WERI-Rb-1 (cell line): ENCODE results near the gene RAET1G.

Experiments
- DNase-seq: peaks from one replicate; pipeline ENCODE4 v3.0.0-alpha.2; 2020
- H3K27ac ChIP-seq: fragments of 250-450 bp; sonication (Bioruptor Pico); 2 replicates; pipeline ENCODE4 v1.5.1; 2020; ENCODE audit warnings: mild to moderate bottlenecking, moderate library complexity
- H3K27me3 ChIP-seq: fragments of 250-450 bp; sonication (Bioruptor Pico); 2 replicates; pipeline ENCODE4 v1.5.1; 2021; ENCODE audit warnings: mild to moderate bottlenecking, low read depth, moderate library complexity; ENCODE audit not compliant: insufficient read depth, severe bottlenecking
- H3K36me3 ChIP-seq: fragments of 250-450 bp; sonication (Bioruptor Pico); 2 replicates; pipeline ENCODE4 v1.5.1; 2020; ENCODE audit warnings: mild to moderate bottlenecking, moderate library complexity
- H3K4me3 ChIP-seq: 2 replicates; pipeline ENCODE4 v1.5.1; 2011; ENCODE audit warnings: low read depth, mild to moderate bottlenecking, control low read depth, low read length
- H3K9me3 ChIP-seq: fragments of 250-450 bp; sonication (Bioruptor Pico); 2 replicates; pipeline ENCODE4 v1.5.1; 2021; ENCODE audit warnings: mild to moderate bottlenecking, moderate library complexity; ENCODE audit not compliant: severe bottlenecking
- TF ChIP-seq, protein P1 (sequence below): IDR thresholded peaks from 2 replicates; pipeline ENCODE4 v1.5.1; 2011; ENCODE audit warnings: low read depth, mild to moderate bottlenecking, control low read depth, inconsistent platforms, low read length

The RAET1G gene

DNA sequence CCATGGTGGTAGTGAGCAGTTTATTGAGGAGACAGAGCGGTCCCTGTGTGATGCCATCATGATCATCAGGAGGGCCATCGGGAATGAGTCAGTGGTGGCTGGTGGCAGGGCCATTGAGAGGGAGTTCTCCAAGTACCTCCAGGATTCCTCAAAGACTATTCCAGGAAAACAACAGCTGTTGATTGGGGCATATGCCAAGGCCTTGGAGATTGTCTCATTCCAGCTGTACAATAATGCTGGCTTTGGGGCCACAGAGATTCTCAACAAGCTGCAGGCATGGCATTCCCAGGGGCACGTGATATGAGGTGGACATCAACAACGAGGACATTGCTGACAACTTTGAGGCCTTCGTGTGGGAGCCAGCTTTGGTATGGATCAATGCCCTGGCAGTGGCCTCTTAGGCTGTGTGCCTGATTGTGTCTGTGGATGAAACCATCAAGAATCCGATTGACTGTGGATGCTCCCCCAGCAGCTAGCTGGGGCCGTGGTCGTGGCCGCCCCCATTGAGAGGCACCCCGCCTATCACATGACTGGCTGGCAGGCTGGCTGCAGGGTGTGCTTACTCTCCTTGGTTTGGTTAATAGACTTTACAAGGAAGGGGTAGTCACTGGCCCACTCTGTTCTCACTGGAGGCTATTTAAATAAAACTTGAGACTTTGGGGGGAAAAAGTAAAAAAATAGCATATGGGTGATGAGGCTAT lies 41.7 kb downstream of the RAET1G start:
- H3K27me3 ChIP-seq = no peaks in the 10 kb centered on the region
- no peaks in the 10 kb centered on the region for H3K36me3 ChIP-seq
- no peak for DNase-seq
- H3K4me3 ChIP-seq = no peak overlapping the region
- H3K27ac ChIP-seq = no peak overlapping the region
- TF ChIP-seq, protein P1, sequence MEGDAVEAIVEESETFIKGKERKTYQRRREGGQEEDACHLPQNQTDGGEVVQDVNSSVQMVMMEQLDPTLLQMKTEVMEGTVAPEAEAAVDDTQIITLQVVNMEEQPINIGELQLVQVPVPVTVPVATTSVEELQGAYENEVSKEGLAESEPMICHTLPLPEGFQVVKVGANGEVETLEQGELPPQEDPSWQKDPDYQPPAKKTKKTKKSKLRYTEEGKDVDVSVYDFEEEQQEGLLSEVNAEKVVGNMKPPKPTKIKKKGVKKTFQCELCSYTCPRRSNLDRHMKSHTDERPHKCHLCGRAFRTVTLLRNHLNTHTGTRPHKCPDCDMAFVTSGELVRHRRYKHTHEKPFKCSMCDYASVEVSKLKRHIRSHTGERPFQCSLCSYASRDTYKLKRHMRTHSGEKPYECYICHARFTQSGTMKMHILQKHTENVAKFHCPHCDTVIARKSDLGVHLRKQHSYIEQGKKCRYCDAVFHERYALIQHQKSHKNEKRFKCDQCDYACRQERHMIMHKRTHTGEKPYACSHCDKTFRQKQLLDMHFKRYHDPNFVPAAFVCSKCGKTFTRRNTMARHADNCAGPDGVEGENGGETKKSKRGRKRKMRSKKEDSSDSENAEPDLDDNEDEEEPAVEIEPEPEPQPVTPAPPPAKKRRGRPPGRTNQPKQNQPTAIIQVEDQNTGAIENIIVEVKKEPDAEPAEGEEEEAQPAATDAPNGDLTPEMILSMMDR = no peak
- no peaks in the 10 kb centered on the region for H3K9me3 ChIP-seq

DNA sequence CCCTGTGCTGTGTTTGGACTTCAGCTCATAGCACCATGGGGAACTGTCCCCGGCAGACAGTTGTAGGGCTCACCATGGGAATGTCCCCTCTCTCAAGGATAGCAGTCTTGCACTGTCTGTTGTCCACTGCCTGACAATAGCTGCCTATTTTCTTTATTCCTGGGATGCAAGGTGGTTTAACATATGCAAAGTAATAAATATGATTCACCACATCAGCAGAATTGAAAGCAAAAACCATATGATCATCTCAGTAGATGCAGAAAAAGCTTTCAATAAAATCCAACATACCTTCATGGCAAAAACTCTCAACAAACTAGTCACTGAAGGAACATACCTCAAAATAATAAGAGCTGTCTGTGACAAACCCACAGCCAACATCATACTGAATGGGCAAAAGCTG lies 45.3 kb downstream of the RAET1G start:
- Histone ChIP-seq H3K4me3 (no peak overlapping the region), H3K27me3 (no peaks in the 10 kb centered on the region), H3K27ac (no peak overlapping the region), H3K36me3 (no peaks in the 10 kb centered on the region), H3K9me3 (no peaks in the 10 kb centered on the region)
- DNase-seq = no peak
- TF ChIP-seq, protein P1 = no peak

- Histone ChIP-seq H3K36me3 (no peaks in the 10 kb centered on the region), H3K9me3 (peaks cover 4% of the 10 kb centered on the region), H3K27me3 (no peaks in the 10 kb centered on the region), H3K27ac (no peak overlapping the region), H3K4me3 (no peak overlapping the region)
- TF ChIP-seq, protein P1 = no peak
- no peak for DNase-seq
These were observed 46.5 kb downstream of the RAET1G start for GRCh38 chr6:149876241-149876933.

DNA sequence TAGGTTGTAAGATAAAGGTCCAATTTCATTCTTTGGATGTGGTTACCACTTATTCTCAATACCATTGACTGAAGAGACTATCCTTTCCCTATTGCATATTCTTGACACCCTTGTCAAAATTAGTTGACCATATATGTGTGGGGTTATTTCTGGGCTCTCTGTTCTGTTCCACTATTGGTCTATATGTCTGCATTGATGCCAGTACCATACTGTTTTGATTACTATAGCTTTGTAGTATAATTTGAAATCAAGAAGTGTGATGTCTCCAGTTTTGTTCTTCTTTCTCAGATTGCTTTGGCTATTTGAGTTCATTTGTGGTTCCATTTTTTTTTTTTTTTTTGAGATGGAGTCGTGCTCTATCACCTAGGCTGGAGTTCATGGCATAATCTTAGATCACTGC lies 50.7 kb downstream of the RAET1G start:
- Histone ChIP-seq H3K27me3 (no peaks in the 10 kb centered on the region), H3K9me3 (peaks cover 4% of the 10 kb centered on the region), H3K27ac (no peak overlapping the region), H3K4me3 (no peak overlapping the region), H3K36me3 (no peaks in the 10 kb centered on the region)
- TF ChIP-seq, protein P1 = no peak
- DNase-seq = no peak

- Histone ChIP-seq H3K27me3 (no peaks in the 10 kb centered on the region), H3K4me3 (no peak overlapping the region), H3K36me3 (no peaks in the 10 kb centered on the region), H3K9me3 (peaks cover 4% of the 10 kb centered on the region), H3K27ac (no peak overlapping the region)
- TF ChIP-seq, protein P1 = no peak
- no peak for DNase-seq
These were observed 51.7 kb downstream of the RAET1G start for GRCh38 chr6:149871182-149871581.
